GM21367 (cell line): ENCODE measurements around the gene ARMC7.

ENCODE experiments used
- ATAC-seq: cut with Tn5 transposase; IDR thresholded peaks from one replicate; pipeline ENCODE4 v1.9.1; 2021; ENCODE audit not compliant: unreplicated experiment

The ARMC7 gene

DNA sequence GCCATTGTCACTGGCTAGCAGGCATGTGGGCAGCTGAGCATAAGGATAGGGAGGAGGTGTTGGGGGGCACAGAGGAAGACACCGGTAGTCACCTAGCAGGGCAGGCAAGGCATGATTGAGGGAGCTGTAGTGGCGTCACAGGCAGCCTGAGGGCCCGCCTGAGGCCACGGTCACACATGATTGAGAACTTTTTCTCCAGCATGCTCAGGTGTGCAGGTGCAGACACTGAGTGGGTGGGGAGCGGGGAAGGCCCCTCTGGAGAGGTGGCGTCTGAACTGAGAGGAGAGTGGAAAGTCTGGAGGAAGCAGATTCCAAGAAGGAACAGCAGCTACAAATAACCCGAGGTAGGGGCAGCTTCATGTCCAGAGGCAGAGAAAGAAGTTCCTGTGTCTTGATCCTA is 10.9 kb upstream of the ARMC7 start:
- ATAC-seq: no peak

DNA sequence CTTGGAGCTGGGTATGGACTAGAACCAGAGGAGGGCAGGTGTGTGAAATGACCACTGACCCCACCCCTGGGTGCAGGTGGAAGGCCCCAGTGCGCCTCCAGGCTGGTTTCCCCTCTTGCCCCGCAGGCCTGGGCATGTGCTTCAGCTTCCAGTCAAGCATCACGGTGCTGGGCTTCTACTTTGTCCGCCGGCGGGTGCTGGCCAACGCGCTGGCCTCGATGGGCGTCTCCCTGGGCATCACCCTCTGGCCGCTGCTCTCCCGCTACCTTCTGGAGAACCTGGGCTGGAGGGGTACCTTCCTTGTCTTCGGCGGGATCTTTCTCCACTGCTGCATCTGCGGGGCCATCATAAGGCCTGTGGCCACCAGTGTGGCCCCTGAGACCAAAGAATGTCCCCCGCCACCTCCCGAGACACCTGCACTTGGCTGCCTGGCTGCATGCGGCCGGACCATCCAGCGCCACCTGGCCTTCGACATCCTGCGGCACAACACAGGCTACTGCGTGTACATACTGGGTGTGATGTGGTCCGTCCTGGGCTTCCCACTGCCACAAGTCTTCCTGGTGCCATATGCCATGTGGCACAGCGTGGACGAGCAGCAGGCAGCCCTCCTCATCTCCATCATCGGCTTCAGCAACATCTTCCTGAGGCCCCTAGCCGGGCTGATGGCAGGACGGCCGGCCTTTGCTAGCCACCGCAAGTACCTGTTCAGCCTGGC is 9.7 kb upstream of the ARMC7 start:
- ATAC-seq: no peak

DNA sequence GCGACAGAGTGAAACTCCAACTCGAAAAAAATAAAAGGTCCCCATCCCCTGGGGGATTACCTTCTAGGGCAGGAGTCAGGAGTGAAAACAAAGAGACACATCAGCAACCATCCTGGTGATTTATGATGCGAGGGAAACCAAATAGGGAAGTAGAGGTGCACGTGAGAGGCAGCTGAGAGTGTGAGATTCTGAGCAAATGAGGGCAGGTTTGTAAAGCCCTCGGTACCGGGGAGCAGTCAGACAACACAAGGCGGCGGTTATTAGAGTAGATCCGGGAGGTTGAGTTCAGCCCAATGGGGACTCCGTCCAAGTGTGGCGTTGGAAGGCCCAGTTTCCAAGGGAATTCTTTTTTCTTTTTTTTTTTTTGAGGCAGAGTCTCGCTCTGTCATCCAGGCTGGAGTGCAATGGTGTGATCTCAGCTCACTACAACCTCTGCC is 7.4 kb upstream of the ARMC7 start:
- no peak for ATAC-seq

DNA sequence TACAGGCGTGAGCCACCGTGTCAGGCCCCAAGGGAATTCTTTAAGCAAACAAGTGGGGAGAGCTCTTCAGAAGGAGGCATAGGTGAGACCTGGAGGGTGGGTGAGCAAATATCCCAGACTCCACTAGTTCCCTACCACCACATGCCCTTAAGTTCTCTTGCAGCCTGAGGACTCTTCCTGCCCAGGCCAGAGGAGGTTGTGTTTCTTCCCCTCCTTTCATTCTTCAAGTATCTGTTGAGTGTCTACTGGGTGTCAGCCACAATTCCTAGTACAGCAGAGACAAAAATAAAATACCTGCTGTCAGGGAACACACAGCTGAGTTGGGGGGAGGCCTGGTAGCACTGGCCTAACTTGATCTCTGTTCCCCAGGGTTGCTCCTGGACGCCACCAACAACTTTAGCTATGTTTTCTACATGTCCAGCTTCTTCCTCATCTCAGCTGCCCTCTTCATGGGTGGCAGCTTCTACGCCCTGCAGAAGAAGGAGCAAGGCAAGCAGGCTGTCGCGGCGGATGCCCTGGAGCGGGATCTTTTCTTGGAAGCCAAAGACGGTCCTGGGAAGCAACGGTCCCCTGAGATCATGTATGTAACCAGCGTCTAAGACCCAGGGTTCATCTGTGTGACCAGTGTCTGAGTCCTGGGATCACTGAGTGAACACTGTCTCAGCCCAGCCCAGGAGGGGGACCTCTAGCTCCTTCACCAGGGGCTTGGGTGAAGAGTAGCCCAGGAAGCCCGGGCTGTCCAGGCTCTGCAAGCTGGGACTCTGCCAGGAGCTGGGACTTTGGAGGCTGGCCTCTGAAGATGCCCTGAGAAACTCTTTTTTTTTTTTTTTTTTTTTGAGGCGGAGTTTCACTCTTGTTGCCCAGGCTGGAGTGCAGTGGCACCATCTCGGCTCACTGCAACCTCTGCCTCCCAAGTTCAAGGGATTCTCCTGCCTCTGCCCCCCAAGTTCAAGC is 5.9 kb upstream of the ARMC7 start:
- ATAC-seq: no peak

- ATAC-seq: no peak
These were observed 4.4 kb upstream of the ARMC7 start for GRCh38 chr17:75105126-75106080.

GRCh38 chr17:75108193-75108592 is 1.6 kb upstream of the ARMC7 start:
- no peak for ATAC-seq

DNA sequence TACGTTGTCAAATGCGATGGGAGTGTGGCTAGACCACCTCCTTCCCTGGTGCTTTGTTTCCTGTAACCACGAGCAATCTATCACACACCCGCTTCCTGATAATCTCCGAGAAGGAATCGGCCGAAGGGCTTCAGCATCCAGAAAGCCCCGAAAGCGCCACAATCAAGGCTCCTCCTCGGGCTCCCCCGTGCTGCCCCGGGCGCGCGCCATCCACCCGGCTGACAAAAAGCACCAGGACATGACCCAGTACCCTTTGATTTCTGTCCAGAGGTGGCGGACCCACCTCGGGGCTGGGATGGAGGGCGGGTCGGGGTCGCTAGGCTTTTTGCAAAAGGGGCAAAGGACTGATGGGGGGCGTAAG is 743 bp upstream of the ARMC7 start:
- ATAC-seq: no peak

DNA sequence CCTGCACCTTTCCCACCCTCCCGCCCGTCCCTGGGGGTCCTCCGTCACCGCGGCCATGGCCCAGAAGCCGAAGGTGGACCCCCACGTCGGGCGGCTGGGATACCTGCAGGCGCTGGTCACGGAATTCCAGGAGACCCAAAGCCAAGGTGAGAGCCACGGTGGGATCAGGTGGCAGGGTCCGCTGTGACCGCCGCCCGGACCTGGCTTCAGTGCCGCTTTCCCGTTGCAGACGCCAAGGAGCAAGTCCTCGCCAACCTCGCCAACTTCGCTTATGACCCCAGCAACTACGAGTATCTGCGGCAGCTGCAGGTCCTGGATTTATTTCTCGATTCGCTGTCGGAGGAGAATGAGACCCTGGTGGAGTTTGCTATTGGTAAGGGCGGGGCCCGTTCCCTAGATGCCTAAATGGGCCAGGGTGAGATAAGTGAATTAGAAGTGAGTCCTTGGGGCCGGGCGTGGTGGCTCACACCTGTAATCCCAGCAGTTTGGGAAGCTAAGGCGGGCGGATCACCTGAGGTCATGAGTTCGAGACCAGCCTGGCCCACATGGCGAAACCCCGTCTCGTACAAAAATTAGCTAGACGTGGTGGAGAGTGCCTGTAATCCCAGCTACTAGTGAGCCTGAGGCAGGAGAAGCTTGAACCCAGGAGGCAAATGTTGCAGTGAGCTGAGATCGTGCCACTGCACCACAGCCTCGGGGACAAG is 617 bp downstream of the ARMC7 start:
- ATAC-seq: no peak

DNA sequence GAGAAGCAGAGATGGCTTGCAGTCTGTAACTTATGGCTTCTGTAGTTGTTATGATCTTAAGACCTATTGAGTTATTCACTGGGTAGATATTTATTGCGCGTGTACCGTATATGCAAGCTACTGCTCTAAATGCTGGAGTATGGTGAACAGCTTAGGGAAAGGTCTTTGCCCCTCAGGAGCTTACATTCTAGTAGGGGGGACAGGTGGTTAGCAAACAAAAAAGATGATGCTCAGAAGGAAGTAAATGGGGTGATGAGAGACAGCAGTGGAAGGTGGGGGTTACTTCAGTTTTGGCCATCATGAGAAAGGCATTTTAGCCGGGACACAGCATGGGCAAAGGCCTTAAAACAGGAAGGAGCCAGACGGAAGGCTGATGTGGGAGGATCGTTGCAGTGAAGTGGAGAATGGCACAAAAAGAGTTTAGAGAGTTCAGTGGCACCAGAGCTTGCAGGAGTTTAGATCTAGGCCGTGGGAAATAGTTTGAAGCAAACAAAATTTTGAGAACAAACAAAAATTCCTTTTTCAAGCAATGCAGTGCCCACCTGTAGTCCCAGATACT is 2.1 kb downstream of the ARMC7 start:
- no peak for ATAC-seq

- no peak for ATAC-seq
These were observed 4.2 kb downstream of the ARMC7 start for GRCh38 chr17:75113798-75114551.

- ATAC-seq: no peak
These were observed 5.0 kb downstream of the ARMC7 start for GRCh38 chr17:75114552-75115314.

- no peak for ATAC-seq
These were observed 5.8 kb downstream of the ARMC7 start for GRCh38 chr17:75115555-75115954.

GRCh38 chr17:75116737-75117136 is 7.0 kb downstream of the ARMC7 start:
- ATAC-seq: no peak

- no peak for ATAC-seq
These were observed 8.5 kb downstream of the ARMC7 start for GRCh38 chr17:75118307-75118706.

GRCh38 chr17:75124041-75124818 is 14.5 kb downstream of the ARMC7 start:
- no peak for ATAC-seq

DNA sequence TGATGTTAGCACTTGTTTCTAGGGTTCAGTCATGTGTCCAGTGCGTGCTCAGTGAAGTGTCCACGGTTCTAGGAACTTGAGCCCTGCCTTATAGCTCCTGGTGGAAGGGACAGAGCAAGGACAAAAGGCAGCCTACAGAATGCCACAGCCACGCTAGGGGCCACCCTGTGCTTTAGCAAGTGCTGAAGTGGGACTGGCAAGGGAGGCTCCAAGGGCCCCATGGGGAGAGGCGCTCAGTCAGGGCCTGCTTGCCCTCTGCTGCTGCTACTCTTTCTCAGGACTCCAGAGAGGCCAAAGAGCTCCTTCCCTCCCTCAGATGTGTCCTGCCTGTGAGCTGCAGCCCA is 15.0 kb downstream of the ARMC7 start:
- no peak for ATAC-seq

DNA sequence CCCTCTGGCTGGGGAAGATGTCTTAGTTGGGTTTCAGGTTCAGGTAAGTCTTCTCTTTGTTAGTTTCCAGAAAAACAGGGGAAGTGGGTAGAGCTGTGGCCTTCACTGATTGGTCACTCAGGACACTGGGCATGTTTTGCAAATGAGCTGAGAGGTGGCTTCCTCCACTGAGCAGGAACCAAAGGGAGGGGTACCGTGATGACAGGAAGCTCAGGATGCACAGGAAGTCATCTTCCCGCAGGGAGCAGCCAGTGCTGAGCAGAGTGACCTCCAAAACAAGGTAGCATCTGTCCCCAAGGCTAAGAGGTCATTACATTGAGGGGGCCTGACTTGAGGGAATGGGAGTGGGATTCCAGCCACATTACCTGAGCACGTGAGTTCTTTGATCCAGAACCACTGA is 16.2 kb downstream of the ARMC7 start:
- no peak for ATAC-seq

DNA sequence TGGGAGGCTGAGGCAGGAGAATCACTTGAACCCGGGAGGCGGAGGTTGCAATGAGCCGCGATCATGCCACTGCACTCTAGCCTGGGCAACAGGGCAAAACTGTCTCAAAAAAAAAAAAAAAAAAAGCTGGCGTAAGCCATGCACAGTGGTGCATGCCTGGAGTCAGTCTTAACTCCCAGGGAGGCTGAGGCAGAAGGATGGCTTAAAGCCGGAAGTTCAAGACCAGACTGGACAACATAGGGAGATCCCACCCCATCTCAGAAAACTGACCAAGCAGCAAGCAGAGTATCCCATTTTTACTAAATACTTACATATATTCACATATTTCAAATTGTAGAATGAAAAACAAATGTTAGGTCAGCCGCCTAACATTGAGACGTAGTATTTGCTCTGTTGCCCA is 17.2 kb downstream of the ARMC7 start:
- ATAC-seq: no peak
